ACHN (cell line): ENCODE results near the gene BEST3.

Experiments used
- DNase-seq: peaks from one replicate; pipeline ENCODE4 v3.0.0-alpha.2; 2015
- in situ Hi-C: cut with HindIII; loops from 2 replicates; pipeline ENCODE4 v1.10.0; 2017; ENCODE audit warnings: low sequenced_read_pairs, low pct_ligation_motif_present, low pct_unique_long_range_greater_than_20kb

BEST3 gene

GRCh38 chr12:69658203-69658602 lies 40.9 kb downstream of the BEST3 start:
- in situ Hi-C loops, result no loop called here
- DNase-seq, result no peak

GRCh38 chr12:69657376-69658137 lies 41.5 kb downstream of the BEST3 start:
- in situ Hi-C loops, result no loop called here
- no peak for DNase-seq

GRCh38 chr12:69655616-69656340 lies 43.3 kb downstream of the BEST3 start:
- DNase-seq, result peak; percentile 85
- in situ Hi-C loops, result no loop called here

GRCh38 chr12:69653703-69654102 lies 45.4 kb downstream of the BEST3 start:
- no peak for DNase-seq
- in situ Hi-C loops, result no loop called here

- no peak for DNase-seq
- in situ Hi-C loops, result no loop called here
Observed at GRCh38 chr12:69651922-69652321, 47.2 kb downstream of the BEST3 start.

- peak; percentile 12 for DNase-seq
- in situ Hi-C loops, result no loop called here
Observed at GRCh38 chr12:69649529-69649928, 49.6 kb downstream of the BEST3 start.

GRCh38 chr12:69648476-69648875 lies 50.6 kb downstream of the BEST3 start:
- peak; percentile 79 for DNase-seq
- in situ Hi-C loops, result no loop called here

GRCh38 chr12:69647178-69647577 lies 51.9 kb downstream of the BEST3 start:
- in situ Hi-C loops, result no loop called here
- no peak for DNase-seq

GRCh38 chr12:69645031-69645430 lies 54.1 kb downstream of the BEST3 start:
- no peak for DNase-seq
- in situ Hi-C loops, result no loop called here

- DNase-seq, result no peak
- in situ Hi-C loops, result no loop called here
Observed at GRCh38 chr12:69644511-69644910, 54.6 kb downstream of the BEST3 start.

GRCh38 chr12:69642531-69642930 lies 56.6 kb downstream of the BEST3 start:
- in situ Hi-C loops, result no loop called here
- DNase-seq, result no peak

GRCh38 chr12:69641546-69641945 lies 57.6 kb downstream of the BEST3 start:
- in situ Hi-C loops, result no loop called here
- no peak for DNase-seq

GRCh38 chr12:69639400-69640016 lies 59.6 kb downstream of the BEST3 start:
- peak; percentile 79 for DNase-seq
- in situ Hi-C loops, result no loop called here

GRCh38 chr12:69633061-69633460 lies 66.0 kb downstream of the BEST3 start:
- peak; percentile 29 for DNase-seq
- in situ Hi-C loops, result no loop called here

GRCh38 chr12:69630191-69630590 lies 68.9 kb downstream of the BEST3 start:
- DNase-seq, result peak; percentile 30
- in situ Hi-C loops, result no loop called here

GRCh38 chr12:69627501-69627900 lies 71.6 kb downstream of the BEST3 start:
- in situ Hi-C loops, result no loop called here

GRCh38 chr12:69623970-69624369 lies 75.1 kb downstream of the BEST3 start:
- in situ Hi-C loops, result no loop called here
- no peak for DNase-seq

More at GRCh38 chr12:69627501-69627900, 71.6 kb downstream of the BEST3 start:
- no peak for DNase-seq

- no peak for DNase-seq
- in situ Hi-C loops, result no loop called here
Observed at GRCh38 chr12:69621551-69621950, 77.6 kb downstream of the BEST3 start.

- in situ Hi-C loops, result no loop called here
- no peak for DNase-seq
Observed at GRCh38 chr12:69620921-69621320, 78.2 kb downstream of the BEST3 start.

GRCh38 chr12:69620077-69620476 lies 79.0 kb downstream of the BEST3 start:
- no peak for DNase-seq
- in situ Hi-C loops, result no loop called here
